K562 (cell line): ENCODE measurements around the gene P4HB. TPM values are rescaled to one million over a fixed set of nuclear protein-coding genes. Genes with fewer than 3 reads are reported as not detected.

Experiments used
- CREB3L1 ChIP-seq: fragments of 450-650 bp; IDR thresholded peaks from 2 replicates; pipeline ENCODE4 v1.6.1; 2014; ENCODE audit warnings: low read depth, mild to moderate bottlenecking, moderate library complexity, borderline replicate concordance
- CXXC5 ChIP-seq: fragments of 250-450 bp; sonication (Bioruptor Pico); IDR thresholded peaks from 2 replicates; pipeline ENCODE4 v1.8.0; 2022; ENCODE audit warnings: inconsistent platforms, mild to moderate bottlenecking, moderate library complexity
- ELF2 ChIP-seq: fragments of 250-450 bp; sonication (Bioruptor Pico); IDR thresholded peaks from 2 replicates; pipeline ENCODE4 v1.5.0; 2021; ENCODE audit warnings: mild to moderate bottlenecking
- ESRRA ChIP-seq: fragments of 450-650 bp; IDR thresholded peaks from 2 replicates; pipeline ENCODE4 v1.6.1; 2014; ENCODE audit warnings: low read depth, mild to moderate bottlenecking, moderate library complexity, borderline replicate concordance
- HNRNPH1 ChIP-seq: fragments of 200-400 bp; formaldehyde crosslinking; optimal IDR thresholded peaks from 2 replicates; pipeline ENCODE3; 2017; ENCODE audit warnings: low read depth, mild to moderate bottlenecking, low read length, moderate library complexity
- KLF13 ChIP-seq: fragments of 450-650 bp; IDR thresholded peaks from 2 replicates; pipeline ENCODE4 v1.6.1; 2016; ENCODE audit warnings: missing genetic modification characterization, low read depth, mild to moderate bottlenecking, missing compliant biosample characterization, moderate library complexity, borderline replicate concordance
- MYNN ChIP-seq, 2 experiments: sonication (generic); formaldehyde crosslinking in 1 of 2; IDR thresholded peaks; 2 replicates each; pipeline versions ENCODE4 v1.5.0 to v1.6.1; 2016 to 2020; ENCODE audit warnings: antibody characterized with exemption in 1 of 2, missing genetic modification reagents in 1 of 2
- PHB2 ChIP-seq: fragments of 450-650 bp; IDR thresholded peaks from 2 replicates; pipeline ENCODE4 v1.6.1; 2017; ENCODE audit warnings: low read depth
- PHTF2 ChIP-seq: fragments of 250-450 bp; sonication (Bioruptor Pico); IDR thresholded peaks from 2 replicates; pipeline ENCODE4 v1.5.0; 2021; ENCODE audit warnings: mild to moderate bottlenecking
- POLR2H ChIP-seq: IDR thresholded peaks from 2 replicates; pipeline ENCODE4 v1.6.1; 2016; ENCODE audit warnings: missing genetic modification characterization, low read depth, mild to moderate bottlenecking, control low read depth, missing compliant biosample characterization, moderate library complexity
- SMAD2 ChIP-seq: fragments of 150-350 bp; IDR thresholded peaks from 2 replicates; pipeline ENCODE4 v1.6.1; 2014; ENCODE audit warnings: low read depth, mild to moderate bottlenecking, low read length
- SPI1 ChIP-seq: IDR thresholded peaks from 2 replicates; pipeline ENCODE4 v1.6.1; 2011; ENCODE audit warnings: low read depth, low read length, control low read depth, borderline replicate concordance
- TCFL5 ChIP-seq: fragments of 250-450 bp; sonication (Bioruptor Pico); conservative IDR thresholded peaks from 2 replicates; pipeline ENCODE4 v1.6.1; 2021; ENCODE audit warnings: mild to moderate bottlenecking, moderate library complexity, matching md5 sums
- TSC22D4 ChIP-seq: fragments of 450-650 bp; IDR thresholded peaks from 2 replicates; pipeline ENCODE4 v1.6.1; 2016; ENCODE audit warnings: missing genetic modification characterization, missing biosample characterization, control low read depth
- XRCC4 ChIP-seq: IDR thresholded peaks from one replicate; pipeline ENCODE4 v1.6.1; 2011; ENCODE audit not compliant: insufficient read depth, insufficient read length; ENCODE audit errors: extremely low read depth
- ZBTB17 ChIP-seq: fragments of 450-650 bp; formaldehyde crosslinking; IDR thresholded peaks from 2 replicates; pipeline ENCODE4 v1.4.0; 2020; ENCODE audit warnings: mild to moderate bottlenecking
- ZNF140 ChIP-seq: fragments of 250-450 bp; sonication (Bioruptor Pico); IDR thresholded peaks from 2 replicates; pipeline ENCODE4 v1.8.0; 2021; ENCODE audit warnings: moderate library complexity, mild to moderate bottlenecking, inconsistent platforms
- ZNF668 ChIP-seq: fragments of 250-450 bp; sonication (Bioruptor Pico); IDR thresholded peaks from 2 replicates; pipeline ENCODE4 v1.8.0; 2022; ENCODE audit warnings: mild to moderate bottlenecking, inconsistent platforms
- ZSCAN29 ChIP-seq: fragments of 450-650 bp; IDR thresholded peaks from 2 replicates; pipeline ENCODE4 v1.6.1; 2017
- polyA plus RNA-seq, 8 experiments: library from polyadenylated mRNA; depleted of rRNA in 4 of 8; stranded (reverse) in 5 of 8; unstranded in 3 of 8; fragments of >200 nt; fragmentation: Nextera tagmentation in 2 of 8; fragmentation: Illumina TruSeq in 1 of 8; extraction: Ambion mirVana in 2 of 8; extraction: Trizol in 1 of 8; gene quantifications; 2 replicates each; pipeline versions ENCODE4 v1.2.1 to v1.2.3, GENCODE V29; 2011 to 2014; ENCODE audit warnings: inconsistent platforms in 1 of 8, missing spikeins in 1 of 8
- total RNA-seq, 7 experiments: library from RNA; depleted of rRNA in 6 of 7; stranded (reverse); fragments of >200 nt in 6 of 7; fragmentation: Illumina TruSeq in 2 of 7; extraction: Trizol in 2 of 7; gene quantifications; 2 replicates each; pipeline versions ENCODE4 v1.2.1 to v1.2.3, GENCODE V29; 2011 to 2021; ENCODE audit warnings: low replicate concordance in 1 of 7
- TF ChIP-seq, protein P1 (sequence below), 2 experiments: fragments of 250-450 bp in 1 of 2; fragments of 450-650 bp in 1 of 2; sonication (Bioruptor Pico) in 1 of 2; IDR thresholded peaks; 2 replicates each; pipeline versions ENCODE4 v1.6.1 to v1.8.0; 2016 to 2021; ENCODE audit warnings: mild to moderate bottlenecking in 2 of 2, moderate library complexity in 2 of 2, missing compliant biosample characterization in 1 of 2, missing genetic modification characterization in 1 of 2
- TF ChIP-seq, protein P2 (sequence below): sonication (generic); formaldehyde crosslinking; IDR thresholded peaks from 2 replicates; pipeline ENCODE4 v1.8.0; 2023; ENCODE audit warnings: mild to moderate bottlenecking, missing genetic modification reagents
- TF ChIP-seq, protein P3 (sequence below): fragments of 450-650 bp; IDR thresholded peaks from 2 replicates; pipeline ENCODE4 v1.6.1; 2016; ENCODE audit warnings: mild to moderate bottlenecking

Gene P4HB
- total and polyA plus RNA-seq, 9 of the 15 experiments (the other 6 are each of a cell fraction or from before 2014, with no cell fraction given) = 4.4 to 645 (median 325) TPM

DNA sequence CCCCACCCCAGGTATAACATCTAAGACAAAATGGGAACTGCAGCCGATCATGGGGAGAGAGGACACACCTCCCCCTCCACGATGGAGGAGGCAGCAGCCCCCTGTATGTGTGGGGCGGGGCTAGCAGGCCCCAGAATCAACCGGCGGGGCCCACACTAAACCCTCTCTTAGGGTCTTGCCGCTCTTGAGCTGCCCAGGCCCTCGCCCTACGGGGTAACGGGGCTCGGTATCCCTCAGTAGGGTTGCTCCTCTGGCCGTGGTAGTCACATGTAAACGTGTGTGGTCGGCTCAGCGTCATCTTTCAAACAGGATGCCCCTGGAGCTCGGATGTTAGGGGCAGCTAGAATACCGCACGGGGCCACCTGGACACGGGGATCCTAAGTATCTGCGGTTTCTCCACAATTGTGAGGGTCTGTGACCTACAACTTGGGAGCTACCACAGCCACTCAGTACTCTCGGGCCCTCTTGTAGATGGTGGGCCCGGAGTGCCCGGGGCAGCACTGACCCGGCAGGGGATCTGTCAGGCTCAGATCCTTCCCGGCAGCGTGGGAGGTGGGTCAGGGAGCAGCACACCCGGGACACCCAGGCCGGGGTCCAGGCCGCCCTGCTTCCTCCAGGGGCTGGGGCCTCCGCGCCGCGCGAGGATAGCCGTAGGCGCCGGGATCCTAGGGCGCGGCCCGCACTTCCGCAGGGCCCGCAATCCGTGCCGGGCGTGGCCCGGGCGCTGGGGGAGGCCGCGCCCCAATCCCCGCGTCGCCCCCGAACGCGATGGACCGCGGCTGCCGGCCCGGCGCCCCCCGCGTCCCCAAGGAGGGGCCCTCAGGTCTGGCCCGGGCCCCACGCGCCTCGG, 10.0 kb upstream of the P4HB start (continued):
- TF ChIP-seq, protein P1, sequence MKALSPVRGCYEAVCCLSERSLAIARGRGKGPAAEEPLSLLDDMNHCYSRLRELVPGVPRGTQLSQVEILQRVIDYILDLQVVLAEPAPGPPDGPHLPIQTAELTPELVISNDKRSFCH (CRISPR knock-in tag; IDR thresholded peaks at IDR 0.05) = no peak
- TF ChIP-seq, protein P1 (tag; IDR thresholded peaks at IDR 0.05) = 0 out of 2 replicates have a peak, but pooled peaks have one; percentile 38
- TF ChIP-seq CXXC5 (CRISPR knock-in tag) (peak; percentile 11), ESRRA (0 out of 2 replicates have a peak, but pooled peaks have one; percentile 12), XRCC4 (no peak), MYNN (IDR thresholded peaks at IDR 0.05) (no peak), MYNN (CRISPR knock-in tag; IDR thresholded peaks at IDR 0.05) (no peak), KLF13 (tag) (no peak), TSC22D4 (tag) (no peak), ZNF140 (CRISPR knock-in tag) (no peak), ZNF668 (no peak), PHTF2 (CRISPR knock-in tag) (no peak), ELF2 (0 out of 2 replicates have a peak, but pooled peaks have one; percentile 34), TCFL5 (no peak), POLR2H (tag) (no peak), CREB3L1 (no peak), PHB2 (no peak), ZSCAN29 (no peak), HNRNPH1 (peak; percentile 28), SPI1 (peak; percentile 41; the same call in 1 of the 2 replicates), SMAD2 (no peak), ZBTB17 (CRISPR knock-in tag) (peak; percentile 34; the same call in 1 of the 2 replicates)
- TF ChIP-seq, protein P2, sequence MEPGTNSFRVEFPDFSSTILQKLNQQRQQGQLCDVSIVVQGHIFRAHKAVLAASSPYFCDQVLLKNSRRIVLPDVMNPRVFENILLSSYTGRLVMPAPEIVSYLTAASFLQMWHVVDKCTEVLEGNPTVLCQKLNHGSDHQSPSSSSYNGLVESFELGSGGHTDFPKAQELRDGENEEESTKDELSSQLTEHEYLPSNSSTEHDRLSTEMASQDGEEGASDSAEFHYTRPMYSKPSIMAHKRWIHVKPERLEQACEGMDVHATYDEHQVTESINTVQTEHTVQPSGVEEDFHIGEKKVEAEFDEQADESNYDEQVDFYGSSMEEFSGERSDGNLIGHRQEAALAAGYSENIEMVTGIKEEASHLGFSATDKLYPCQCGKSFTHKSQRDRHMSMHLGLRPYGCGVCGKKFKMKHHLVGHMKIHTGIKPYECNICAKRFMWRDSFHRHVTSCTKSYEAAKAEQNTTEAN (CRISPR knock-in tag) = 0 out of 2 replicates have a peak, but pooled peaks have one; percentile 27
- TF ChIP-seq, protein P3, sequence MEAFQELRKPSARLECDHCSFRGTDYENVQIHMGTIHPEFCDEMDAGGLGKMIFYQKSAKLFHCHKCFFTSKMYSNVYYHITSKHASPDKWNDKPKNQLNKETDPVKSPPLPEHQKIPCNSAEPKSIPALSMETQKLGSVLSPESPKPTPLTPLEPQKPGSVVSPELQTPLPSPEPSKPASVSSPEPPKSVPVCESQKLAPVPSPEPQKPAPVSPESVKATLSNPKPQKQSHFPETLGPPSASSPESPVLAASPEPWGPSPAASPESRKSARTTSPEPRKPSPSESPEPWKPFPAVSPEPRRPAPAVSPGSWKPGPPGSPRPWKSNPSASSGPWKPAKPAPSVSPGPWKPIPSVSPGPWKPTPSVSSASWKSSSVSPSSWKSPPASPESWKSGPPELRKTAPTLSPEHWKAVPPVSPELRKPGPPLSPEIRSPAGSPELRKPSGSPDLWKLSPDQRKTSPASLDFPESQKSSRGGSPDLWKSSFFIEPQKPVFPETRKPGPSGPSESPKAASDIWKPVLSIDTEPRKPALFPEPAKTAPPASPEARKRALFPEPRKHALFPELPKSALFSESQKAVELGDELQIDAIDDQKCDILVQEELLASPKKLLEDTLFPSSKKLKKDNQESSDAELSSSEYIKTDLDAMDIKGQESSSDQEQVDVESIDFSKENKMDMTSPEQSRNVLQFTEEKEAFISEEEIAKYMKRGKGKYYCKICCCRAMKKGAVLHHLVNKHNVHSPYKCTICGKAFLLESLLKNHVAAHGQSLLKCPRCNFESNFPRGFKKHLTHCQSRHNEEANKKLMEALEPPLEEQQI = no peak
